Panc1 (cell line): ENCODE results near the gene PLCL1. TPM values are rescaled to one million over a fixed set of nuclear protein-coding genes. Genes with fewer than 3 reads are reported as not detected.

ENCODE experiments used
- ATAC-seq: fragments of 200-7000 bp; cut with Tn5 transposase; 2 replicates; pipeline ENCODE4 v1.9.1; 2020; ENCODE audit warnings: mild to moderate bottlenecking, moderate library complexity
- BruUV-seq: library from RNA; stranded (reverse); fragments of 400-500 nt; replicated peaks from 2 replicates; lab custom pipeline; 2021; lab: Mats Ljungman, UMichigan
- CTCF ChIA-PET: fragments of 300-600 bp; sonication (Branson Sonifier 250); formaldehyde crosslinking; loops from one replicate; lab custom pipeline; 2022; ENCODE audit warnings: antibody characterized with exemption; lab: Charles Lee
- POLR2A ChIA-PET: fragments of 300-600 bp; sonication (Branson Sonifier 250); formaldehyde crosslinking; loops from one replicate; lab custom pipeline; 2022; ENCODE audit warnings: antibody characterized with exemption; lab: Charles Lee
- DNase-seq: peaks from one replicate; pipeline ENCODE4 v3.0.0-alpha.2; 2010; ENCODE audit warnings: low read depth, low spot score
- H3K27ac ChIP-seq: 2 replicates; pipeline ENCODE4 v1.5.1; 2011; ENCODE audit warnings: mild to moderate bottlenecking, low read length, inconsistent platforms
- H3K27me3 ChIP-seq: fragments of 200-500 bp; sonication (Bioruptor generic); 2 replicates; pipeline ENCODE4 v1.6.0; 2014; ENCODE audit warnings: low read length, inconsistent platforms; ENCODE audit not compliant: control insufficient read depth, insufficient read depth
- H3K36me3 ChIP-seq: fragments of 200-500 bp; sonication (Bioruptor generic); 2 replicates; pipeline ENCODE4 v1.5.1; 2014; ENCODE audit warnings: inconsistent platforms, mild to moderate bottlenecking, low read length, moderate library complexity; ENCODE audit not compliant: control insufficient read depth, insufficient read depth
- H3K4me1 ChIP-seq: 2 replicates; pipeline ENCODE4 v1.5.1; 2011; ENCODE audit warnings: inconsistent platforms, mild to moderate bottlenecking, low read length, moderate library complexity; ENCODE audit not compliant: control insufficient read depth, insufficient read depth
- H3K4me3 ChIP-seq, 2 experiments: 2 replicates each; pipeline ENCODE4 v1.5.1; 2011 to 2012; ENCODE audit warnings: low read depth in 2 of 2, low read length in 2 of 2, mild to moderate bottlenecking in 2 of 2, inconsistent platforms in 1 of 2, moderate library complexity in 1 of 2
- H3K9me3 ChIP-seq: fragments of 200-500 bp; sonication (Bioruptor generic); 2 replicates; pipeline ENCODE4 v1.5.1; 2014; ENCODE audit warnings: low read depth, mild to moderate bottlenecking, inconsistent platforms, low read length, moderate library complexity; ENCODE audit not compliant: control insufficient read depth, insufficient read depth
- CTCF ChIP-seq: fragments of 450-650 bp; IDR thresholded peaks from 2 replicates; pipeline ENCODE4 v1.5.1; 2017; ENCODE audit warnings: mild to moderate bottlenecking
- POLR2AphosphoS5 ChIP-seq: IDR thresholded peaks from 2 replicates; pipeline ENCODE4 v1.6.1; 2012; ENCODE audit warnings: mild to moderate bottlenecking, low read depth, low read length, moderate library complexity
- REST ChIP-seq, 2 experiments: IDR thresholded peaks; 2 replicates each; pipeline ENCODE4 v1.6.1; 2011 to 2012; ENCODE audit warnings: low read depth in 2 of 2, control low read depth in 1 of 2, low read length in 1 of 2, mild to moderate bottlenecking in 1 of 2, moderate library complexity in 1 of 2; ENCODE audit not compliant: insufficient read depth in 1 of 2
- SIN3A ChIP-seq: IDR thresholded peaks from 2 replicates; pipeline ENCODE4 v1.6.1; 2012; ENCODE audit warnings: low read depth, mild to moderate bottlenecking, low read length, moderate library complexity, borderline replicate concordance; ENCODE audit not compliant: insufficient read depth
- TCF7L2 ChIP-seq: IDR thresholded peaks from 2 replicates; pipeline ENCODE4 v1.6.1; 2011; ENCODE audit warnings: mild to moderate bottlenecking, low read depth, low read length, inconsistent platforms
- in situ Hi-C: cut with HindIII; loops from 2 replicates; pipeline ENCODE4 v1.10.0; 2016; ENCODE audit warnings: low sequenced_read_pairs, low pct_unique_long_range_greater_than_20kb
- intact Hi-C: fragments of 100-400 bp; cut with micrococcal nuclease; formaldehyde crosslinking; loops from one replicate; pipeline ENCODE4 v1.10.0; 2022; ENCODE audit not compliant: unreplicated experiment
- total RNA-seq: library from RNA; stranded (reverse); gene quantifications from one replicate; pipeline ENCODE4 v1.2.1, GENCODE V29; 2021; ENCODE audit not compliant: unreplicated experiment

PLCL1 gene
- total RNA-seq, 1 experiment from 2014 or later, result not detected

- no peak for TF ChIP-seq REST (IDR thresholded peaks at IDR 0.05; ENCODE audit: insufficient read depth in 1 of 2, low read depth in 2 of 2, low read length in 1 of 2)
- no peak for TF ChIP-seq POLR2AphosphoS5
- no peak for TF ChIP-seq SIN3A
- TF ChIP-seq CTCF, result no peak
- TF ChIP-seq TCF7L2, result no peak
- BruUV-seq, result no TSS peak
- in situ Hi-C loops (no loop called here), intact Hi-C loops (no loop called here)
- DNase-seq (no peak), ATAC-seq (no peak)
- no peaks in the 10 kb centered on the region for H3K4me1 ChIP-seq
- H3K4me3 ChIP-seq, result no peak overlapping the region
- H3K27ac ChIP-seq, result no peak overlapping the region
- ChIA-PET CTCF (no interaction called here), POLR2A (no interaction called here)
- H3K36me3 ChIP-seq, result no peaks in the 10 kb centered on the region
- H3K9me3 ChIP-seq, result no peaks in the 10 kb centered on the region
- H3K27me3 ChIP-seq, result no peaks in the 10 kb centered on the region
Measured at GRCh38 chr2:197972587-197972986, 168.2 kb downstream of the PLCL1 start.

- Histone ChIP-seq H3K9me3 (no peaks in the 10 kb centered on the region), H3K4me1 (no peaks in the 10 kb centered on the region), H3K27ac (no peak overlapping the region), H3K27me3 (no peaks in the 10 kb centered on the region), H3K36me3 (no peaks in the 10 kb centered on the region), H3K4me3 (no peak overlapping the region)
- TF ChIP-seq REST (IDR thresholded peaks at IDR 0.05; ENCODE audit: insufficient read depth in 1 of 2, low read depth in 2 of 2, low read length in 1 of 2), result no peak
- TF ChIP-seq POLR2AphosphoS5, result no peak
- TF ChIP-seq SIN3A, result no peak
- no peak for TF ChIP-seq TCF7L2
- no peak for TF ChIP-seq CTCF
- no peak for DNase-seq
- POLR2A ChIA-PET, result no interaction called here
- BruUV-seq, result no TSS peak
- no peak for ATAC-seq
- CTCF ChIA-PET, result no interaction called here
- in situ Hi-C loops (no loop called here), intact Hi-C loops (no loop called here)
Measured at GRCh38 chr2:197973772-197974171, 169.4 kb downstream of the PLCL1 start.
